HG03354 (cell line): Measurements from ENCODE around the gene ZFYVE1.
"Not testable (repeated sequence)": the region's sequence is repeated elsewhere in the genome, so short reads cannot be mapped to it uniquely, and the experiment has no call there.

Experiments
- ATAC-seq: cut with Tn5 transposase; IDR thresholded peaks from one replicate; pipeline ENCODE4 v1.9.1; 2021; ENCODE audit warnings: mild to moderate bottlenecking; ENCODE audit not compliant: unreplicated experiment, poor library complexity, severe bottlenecking

The ZFYVE1 gene

GRCh38 chr14:73004641-73005040, 22.3 kb downstream of the ZFYVE1 start:
- ATAC-seq = not testable (repeated sequence)

GRCh38 chr14:73003681-73004080, 23.2 kb downstream of the ZFYVE1 start:
- no peak for ATAC-seq

GRCh38 chr14:73000073-73000472, 26.8 kb downstream of the ZFYVE1 start:
- ATAC-seq = no peak

- ATAC-seq = no peak
Observed at GRCh38 chr14:72999316-72999715, 27.6 kb downstream of the ZFYVE1 start.

- no peak for ATAC-seq
Observed at GRCh38 chr14:72998252-72998903, 28.5 kb downstream of the ZFYVE1 start.

GRCh38 chr14:72996916-72997315, 30.0 kb downstream of the ZFYVE1 start:
- no peak for ATAC-seq

- ATAC-seq = no peak
Observed at GRCh38 chr14:72990171-72990570, 36.7 kb downstream of the ZFYVE1 start.

GRCh38 chr14:72986857-72987256, 40.0 kb downstream of the ZFYVE1 start:
- no peak for ATAC-seq

GRCh38 chr14:72986214-72986613, 40.7 kb downstream of the ZFYVE1 start:
- no peak for ATAC-seq

GRCh38 chr14:72982146-72982708, 44.7 kb downstream of the ZFYVE1 start:
- no peak for ATAC-seq

- ATAC-seq = no peak
Observed at GRCh38 chr14:72980863-72981262, 46.0 kb downstream of the ZFYVE1 start.

GRCh38 chr14:72978856-72979255, 48.0 kb downstream of the ZFYVE1 start:
- ATAC-seq = no peak

GRCh38 chr14:72975770-72976169, 51.1 kb downstream of the ZFYVE1 start:
- no peak for ATAC-seq

GRCh38 chr14:72974661-72975060, 52.2 kb downstream of the ZFYVE1 start:
- ATAC-seq = no peak

- no peak for ATAC-seq
Observed at GRCh38 chr14:72970824-72971434, 56.0 kb downstream of the ZFYVE1 start.

- no peak for ATAC-seq
Observed at GRCh38 chr14:72970058-72970630, 56.8 kb downstream of the ZFYVE1 start.

- ATAC-seq = no peak
Observed at GRCh38 chr14:72968316-72968715, 58.6 kb downstream of the ZFYVE1 start.

GRCh38 chr14:72966038-72966437, 60.9 kb downstream of the ZFYVE1 start:
- ATAC-seq = no peak

- ATAC-seq = no peak
Observed at GRCh38 chr14:72965249-72965648, 61.7 kb downstream of the ZFYVE1 start.

GRCh38 chr14:72962829-72963312, 64.0 kb downstream of the ZFYVE1 start:
- no peak for ATAC-seq

GRCh38 chr14:72962336-72962754, 64.6 kb downstream of the ZFYVE1 start:
- not testable (repeated sequence) for ATAC-seq
